Stimulated activated CD8-positive, alpha-beta memory T cell treated with anti-CD3 and anti-CD28 coated beads, Interleukin-7, amount 100 ng/mL, for 4 hours (primary cell): ENCODE measurements around the gene FOXO4.

Experiments
- DNase-seq, 2 donors: peaks; one replicate each; pipeline ENCODE4 v3.0.0-alpha.2; 2020; ENCODE audit warnings: low read depth in 2 of 2

Gene FOXO4

GRCh38 chrX:71143508-71143907 lies 47.9 kb downstream of the FOXO4 start:
- no peak for DNase-seq

DNA sequence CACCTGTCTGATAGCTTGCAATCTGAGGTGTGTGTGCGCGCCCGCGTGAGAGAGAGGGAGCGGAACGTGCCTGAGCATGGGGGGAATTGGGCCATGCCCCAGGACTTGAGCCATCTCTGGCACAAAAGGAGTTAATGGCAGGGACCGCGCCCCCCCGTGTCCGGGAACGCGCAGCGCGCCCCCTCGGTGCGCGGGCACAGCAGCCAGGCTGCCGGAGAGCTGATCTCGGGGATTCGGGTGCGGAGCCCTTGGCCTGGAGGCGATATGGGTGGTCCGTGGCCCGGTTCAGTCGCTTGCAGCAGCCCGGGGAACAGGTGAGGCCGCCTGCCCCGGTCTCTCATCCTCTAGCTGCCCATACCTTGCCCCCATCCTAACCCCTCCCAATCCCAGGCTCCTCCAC lies 49.0 kb downstream of the FOXO4 start, which contains the start of gene NLGN3:
Gene NLGN3 (plus strand): TSS at position 191 of the 400 bp plus-strand sequence. CDS start 2,909 bp downstream, outside the sequence.
- no peak for DNase-seq

- no peak for DNase-seq
Observed at GRCh38 chrX:71147496-71148277, 52.0 kb downstream of the FOXO4 start.

GRCh38 chrX:71148278-71148663 lies 52.6 kb downstream of the FOXO4 start:
- no peak for DNase-seq

DNA sequence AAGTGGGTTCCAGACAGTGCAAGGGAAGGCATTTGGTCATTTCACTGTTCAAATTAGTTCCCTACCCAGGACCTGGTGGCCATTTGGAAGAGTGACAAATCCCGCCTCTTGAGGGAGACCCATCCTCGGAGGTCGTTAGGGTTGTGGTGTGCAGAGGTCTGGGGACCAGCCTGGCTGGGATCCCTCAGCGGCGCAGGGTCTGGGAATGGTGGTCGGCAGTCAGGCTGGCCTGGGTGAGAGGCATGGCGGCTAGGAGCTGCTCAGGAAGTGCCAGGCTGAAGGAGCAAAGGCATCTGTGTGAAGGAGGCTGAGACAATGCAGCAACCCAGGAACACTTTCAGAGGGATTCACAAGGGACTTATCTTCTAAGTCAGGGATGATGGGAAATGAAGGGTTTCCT lies 55.7 kb downstream of the FOXO4 start:
- no peak for DNase-seq
